ENCODE measurements around the gene GLIS1. TPM values are rescaled to one million over a fixed set of nuclear protein-coding genes. Genes with fewer than 3 reads are reported as not detected.

Gene GLIS1
- total RNA-seq, 2 donors from 2014 or later = not detected

DNA sequence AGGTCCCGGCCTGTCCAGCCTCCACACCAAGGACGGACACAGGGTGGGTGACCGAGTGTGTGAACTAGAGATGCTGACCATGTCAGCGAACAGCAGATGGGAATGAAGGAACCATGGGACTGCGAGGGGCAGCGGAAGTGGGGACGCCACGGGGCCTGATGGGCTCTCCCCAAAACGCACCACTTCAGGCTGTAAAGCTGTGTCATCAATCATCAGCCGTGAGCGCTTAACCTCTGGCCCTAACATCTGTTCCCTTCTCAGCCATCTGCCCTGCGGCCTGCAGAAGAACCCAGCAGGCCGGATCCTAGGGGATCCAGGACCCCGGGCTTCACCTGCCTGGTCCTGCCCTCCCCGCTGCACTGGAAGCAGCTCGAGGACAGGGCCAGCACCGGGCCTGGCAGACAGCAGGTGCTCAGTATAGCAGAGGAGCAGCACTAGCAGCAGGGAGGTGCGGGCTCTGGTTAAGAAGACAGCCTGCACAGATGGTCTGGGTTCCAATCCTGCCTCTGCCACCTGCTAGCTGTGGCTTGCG, 221.1 kb downstream of the GLIS1 start:
- Mint-ChIP-seq H3K4me1 (ENCODE audit: low read depth) (no peaks in the 10 kb centered on the region), H3K36me3 (ENCODE audit: insufficient read depth in 2 of 2) (no peaks in the 10 kb centered on the region), H3K4me3 (no peak overlapping the region), H3K9me3 (no peaks in the 10 kb centered on the region), H3K27me3 (ENCODE audit: low read depth) (no peaks in the 10 kb centered on the region), H3K27ac (no peak overlapping the region)
- no peak for DNase-seq
- no peak for ATAC-seq (replicated peaks in 1 of 2)

- DNase-seq (no peak), ATAC-seq (replicated peaks in 1 of 2) (no peak)
- H3K4me1 Mint-ChIP-seq (ENCODE audit: low read depth) = no peaks in the 10 kb centered on the region
- H3K27ac Mint-ChIP-seq = no peak overlapping the region
- H3K36me3 Mint-ChIP-seq (ENCODE audit: insufficient read depth in 2 of 2) = no peaks in the 10 kb centered on the region
- no peaks in the 10 kb centered on the region for H3K9me3 Mint-ChIP-seq
- H3K4me3 Mint-ChIP-seq = no peak overlapping the region
- no peaks in the 10 kb centered on the region for H3K27me3 Mint-ChIP-seq (ENCODE audit: low read depth)
Measured at GRCh38 chr1:53517109-53517508, 221.9 kb downstream of the GLIS1 start.

DNA sequence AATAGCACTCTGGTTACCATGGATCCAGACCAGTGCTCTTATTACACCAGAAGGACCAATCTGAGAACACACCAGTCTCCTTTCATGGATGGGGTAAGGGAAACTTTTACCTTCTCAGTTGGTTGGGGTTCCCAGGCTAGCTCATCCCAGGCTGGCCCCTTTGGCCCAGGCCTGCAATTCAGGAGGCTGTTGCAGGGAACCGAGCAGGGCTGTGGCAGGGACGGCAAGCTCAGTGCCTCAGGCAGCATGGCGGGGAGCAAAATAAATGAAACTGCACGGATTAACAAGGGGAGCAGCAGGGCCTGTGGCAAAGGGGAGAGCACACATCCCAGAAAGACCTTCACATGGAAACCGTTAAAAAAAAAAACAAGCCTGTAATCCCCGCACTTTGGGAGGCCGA, 222.8 kb downstream of the GLIS1 start:
- H3K27ac Mint-ChIP-seq = no peak overlapping the region
- no peaks in the 10 kb centered on the region for H3K27me3 Mint-ChIP-seq (ENCODE audit: low read depth)
- DNase-seq = no peak

DNA sequence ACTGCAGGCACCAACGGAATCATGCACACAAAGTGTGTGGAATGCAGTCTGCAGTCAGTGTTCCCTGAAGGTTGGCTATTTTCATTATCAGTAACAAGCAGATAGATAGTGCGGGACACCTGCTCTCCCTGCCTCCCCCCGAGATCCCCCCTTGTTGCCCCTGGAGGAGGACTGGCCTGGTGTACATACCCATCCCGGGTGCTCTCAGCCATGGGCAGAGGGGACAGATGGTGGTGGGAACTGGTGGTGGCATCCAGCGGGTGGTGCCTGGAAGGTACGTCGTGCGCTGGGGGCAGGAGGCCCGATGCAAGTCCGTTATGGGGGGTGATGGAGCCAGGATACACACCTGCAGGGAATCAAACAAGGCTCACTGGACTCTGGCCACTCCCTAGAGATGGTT, 224.5 kb downstream of the GLIS1 start:
- ATAC-seq (replicated peaks in 1 of 2) (no peak), DNase-seq (no peak)
- H3K27me3 Mint-ChIP-seq (ENCODE audit: low read depth) = no peaks in the 10 kb centered on the region
- no peak overlapping the region for H3K27ac Mint-ChIP-seq
- H3K9me3 Mint-ChIP-seq = no peaks in the 10 kb centered on the region
- no peak overlapping the region for H3K4me3 Mint-ChIP-seq
- no peaks in the 10 kb centered on the region for H3K4me1 Mint-ChIP-seq (ENCODE audit: low read depth)
- no peaks in the 10 kb centered on the region for H3K36me3 Mint-ChIP-seq (ENCODE audit: insufficient read depth in 2 of 2)

More for the DNA sequence above, 222.8 kb downstream of the GLIS1 start:
- Mint-ChIP-seq H3K9me3 (no peaks in the 10 kb centered on the region), H3K4me1 (ENCODE audit: low read depth) (no peaks in the 10 kb centered on the region), H3K36me3 (ENCODE audit: insufficient read depth in 2 of 2) (no peaks in the 10 kb centered on the region), H3K4me3 (no peak overlapping the region)
- ATAC-seq (replicated peaks in 1 of 2) = no peak

- Mint-ChIP-seq H3K27me3 (ENCODE audit: low read depth) (no peaks in the 10 kb centered on the region), H3K9me3 (no peaks in the 10 kb centered on the region), H3K36me3 (ENCODE audit: insufficient read depth in 2 of 2) (no peaks in the 10 kb centered on the region), H3K4me3 (no peak overlapping the region), H3K27ac (no peak overlapping the region), H3K4me1 (ENCODE audit: low read depth) (no peaks in the 10 kb centered on the region)
- DNase-seq (no peak), ATAC-seq (replicated peaks in 1 of 2) (no peak)
Measured at GRCh38 chr1:53513846-53514245, 225.1 kb downstream of the GLIS1 start.

- no peak overlapping the region for H3K27ac Mint-ChIP-seq
Measured at GRCh38 chr1:53512807-53513755, 225.9 kb downstream of the GLIS1 start.

DNA sequence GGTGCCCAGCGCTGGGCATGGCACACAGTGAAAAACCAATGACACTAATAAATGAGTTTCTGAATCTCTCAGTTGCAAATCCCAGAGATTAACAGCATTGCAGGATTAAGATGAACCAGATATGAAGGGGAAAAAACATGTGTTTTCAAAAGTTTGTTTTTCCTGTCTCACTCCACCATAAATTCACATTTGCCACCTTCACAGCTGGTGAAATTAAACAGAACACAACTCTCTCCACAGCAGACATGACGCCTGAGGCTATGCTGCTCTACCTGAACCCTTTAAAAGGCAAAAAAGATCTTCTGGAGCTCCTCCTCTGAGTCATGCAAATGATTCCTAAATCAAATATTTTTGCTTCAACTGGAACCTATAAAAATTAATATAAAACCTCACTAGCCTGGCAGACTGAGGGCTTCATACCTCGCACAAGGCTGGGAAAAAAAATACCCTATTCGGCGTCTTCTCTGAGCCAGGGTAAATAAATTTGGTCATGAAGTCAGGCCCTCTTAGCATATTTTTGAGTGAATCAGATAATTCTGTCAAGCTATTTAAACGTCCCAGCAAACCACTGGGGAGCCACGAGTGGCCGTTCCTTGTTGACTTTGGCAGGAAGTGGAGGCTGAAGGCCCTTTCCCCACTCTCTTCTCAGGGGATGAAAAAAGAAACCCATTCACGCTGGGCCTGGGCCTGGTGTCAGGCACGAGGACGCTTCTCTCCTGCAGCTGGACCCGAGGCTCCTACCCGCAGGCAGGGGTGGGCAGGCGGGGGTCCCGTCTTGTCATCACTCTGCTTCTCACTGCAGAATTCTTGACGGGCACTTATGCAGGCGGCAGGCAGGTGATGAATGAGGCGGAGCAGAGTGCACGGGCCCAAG, 226.8 kb downstream of the GLIS1 start:
- ATAC-seq (replicated peaks in 1 of 2) = no peak
- DNase-seq = no peak
- Mint-ChIP-seq H3K4me3 (no peak overlapping the region), H3K27ac (no peak overlapping the region), H3K4me1 (ENCODE audit: low read depth) (no peaks in the 10 kb centered on the region), H3K9me3 (no peaks in the 10 kb centered on the region), H3K27me3 (ENCODE audit: low read depth) (no peaks in the 10 kb centered on the region), H3K36me3 (ENCODE audit: insufficient read depth in 2 of 2) (no peaks in the 10 kb centered on the region)

More at GRCh38 chr1:53512807-53513755, 225.9 kb downstream of the GLIS1 start:
- H3K36me3 Mint-ChIP-seq (ENCODE audit: insufficient read depth in 2 of 2) = no peaks in the 10 kb centered on the region
- H3K9me3 Mint-ChIP-seq = no peaks in the 10 kb centered on the region
- DNase-seq (no peak), ATAC-seq (replicated peaks in 1 of 2) (no peak)
- no peaks in the 10 kb centered on the region for H3K4me1 Mint-ChIP-seq (ENCODE audit: low read depth)
- no peaks in the 10 kb centered on the region for H3K27me3 Mint-ChIP-seq (ENCODE audit: low read depth)
- H3K4me3 Mint-ChIP-seq = no peak overlapping the region

DNA sequence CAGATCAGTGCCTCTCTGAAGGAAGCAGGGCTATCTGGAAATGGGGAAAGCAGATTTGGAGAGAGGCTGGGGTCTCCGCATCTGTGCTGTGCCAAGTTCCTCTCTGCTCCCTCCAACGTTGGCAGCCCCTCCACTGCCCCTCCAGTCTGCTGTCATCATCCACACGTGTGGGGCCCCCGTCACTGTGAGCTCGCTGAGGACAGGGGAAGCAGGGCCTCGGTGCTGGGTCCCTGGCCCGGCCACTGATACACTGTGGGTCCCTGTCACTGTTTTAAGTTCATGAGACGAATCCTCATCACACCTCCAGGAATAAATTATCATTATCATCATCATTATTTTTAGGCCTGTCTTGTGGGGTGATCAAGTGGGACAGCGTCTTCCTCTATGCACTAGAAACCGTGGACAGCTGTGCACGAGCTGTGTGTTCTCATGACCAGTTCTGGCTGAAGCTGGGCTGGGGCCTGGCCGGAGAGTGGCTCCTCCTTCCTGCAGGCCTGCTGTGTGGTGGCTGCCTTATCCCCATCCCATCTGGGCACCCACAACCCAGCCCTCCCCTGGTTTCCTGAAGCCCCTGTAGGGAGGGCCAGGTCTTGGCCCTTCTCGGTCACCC, 227.5 kb downstream of the GLIS1 start:
- Mint-ChIP-seq H3K9me3 (no peaks in the 10 kb centered on the region), H3K27ac (no peak overlapping the region), H3K4me1 (ENCODE audit: low read depth) (no peaks in the 10 kb centered on the region), H3K36me3 (ENCODE audit: insufficient read depth in 2 of 2) (no peaks in the 10 kb centered on the region), H3K27me3 (ENCODE audit: low read depth) (no peaks in the 10 kb centered on the region), H3K4me3 (no peak overlapping the region)
- ATAC-seq (replicated peaks in 1 of 2) (no peak), DNase-seq (no peak)

- DNase-seq (no peak), ATAC-seq (replicated peaks in 1 of 2) (no peak)
- Mint-ChIP-seq H3K4me1 (ENCODE audit: low read depth) (no peaks in the 10 kb centered on the region), H3K9me3 (no peaks in the 10 kb centered on the region), H3K27me3 (ENCODE audit: low read depth) (no peaks in the 10 kb centered on the region), H3K27ac (no peak overlapping the region), H3K36me3 (ENCODE audit: insufficient read depth in 2 of 2) (no peaks in the 10 kb centered on the region), H3K4me3 (no peak overlapping the region)
Measured at GRCh38 chr1:53510215-53510614, 228.7 kb downstream of the GLIS1 start.

DNA sequence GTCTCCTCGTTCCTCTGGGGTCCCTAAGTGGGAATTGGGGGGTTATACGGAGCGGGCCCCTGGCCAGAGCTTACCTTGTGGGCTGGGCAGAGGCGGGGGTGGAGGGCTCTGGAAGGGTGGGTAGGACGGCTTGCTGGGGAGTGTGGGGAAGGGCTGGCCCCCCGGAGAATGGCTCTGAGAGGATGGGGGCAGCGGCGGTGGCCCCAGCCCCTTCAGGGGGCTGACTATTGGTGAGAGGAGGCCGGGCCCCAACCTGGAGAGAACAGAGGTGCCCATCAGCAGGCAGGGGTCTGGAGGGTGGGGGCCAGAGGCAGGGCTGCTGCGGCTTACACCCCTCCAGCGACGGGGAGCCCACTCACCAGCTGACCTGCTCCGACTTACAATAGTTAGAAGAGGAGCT, 229.2 kb downstream of the GLIS1 start:
- Mint-ChIP-seq H3K27ac (no peak overlapping the region), H3K4me3 (no peak overlapping the region), H3K27me3 (ENCODE audit: low read depth) (no peaks in the 10 kb centered on the region), H3K4me1 (ENCODE audit: low read depth) (no peaks in the 10 kb centered on the region), H3K36me3 (ENCODE audit: insufficient read depth in 2 of 2) (no peaks in the 10 kb centered on the region), H3K9me3 (no peaks in the 10 kb centered on the region)
- DNase-seq (no peak), ATAC-seq (replicated peaks in 1 of 2) (no peak)

DNA sequence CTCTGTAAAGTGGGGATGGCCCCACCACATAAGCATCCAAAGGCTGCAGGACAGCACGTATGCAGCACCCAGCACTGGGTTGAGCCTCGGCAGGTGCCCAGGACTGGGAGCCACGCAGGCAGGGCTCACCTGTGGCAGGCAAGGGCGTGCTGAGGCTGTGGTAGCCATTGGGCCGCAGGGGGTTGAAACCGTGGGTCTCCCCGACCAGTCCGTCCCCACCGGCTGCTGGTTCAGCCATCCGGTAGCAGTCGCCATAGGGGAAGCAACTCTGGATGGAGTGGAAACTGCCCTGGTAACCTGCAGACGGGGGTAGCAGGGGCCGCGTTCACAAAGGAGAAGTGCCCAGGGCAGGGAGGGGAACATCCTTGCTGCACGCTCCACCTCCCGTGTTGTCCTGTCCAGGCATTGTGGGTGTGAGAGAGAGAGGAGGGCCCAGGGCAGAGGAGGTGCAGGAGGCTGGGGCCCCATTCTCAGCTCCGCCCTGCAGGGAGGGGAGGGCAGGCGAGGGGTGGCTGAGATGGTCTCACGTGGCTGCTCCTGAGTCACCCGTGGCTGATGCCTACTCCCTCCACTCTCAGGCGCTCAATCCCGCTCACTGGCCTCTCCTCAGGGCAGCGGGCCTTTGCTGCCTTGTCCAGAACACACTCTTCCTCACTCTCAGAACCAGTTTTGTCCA, 229.8 kb downstream of the GLIS1 start:
- ATAC-seq (replicated peaks in 1 of 2) (no peak), DNase-seq (no peak)
- Mint-ChIP-seq H3K27me3 (ENCODE audit: low read depth) (no peaks in the 10 kb centered on the region), H3K36me3 (ENCODE audit: insufficient read depth in 2 of 2) (no peaks in the 10 kb centered on the region), H3K27ac (no peak overlapping the region), H3K9me3 (no peaks in the 10 kb centered on the region), H3K4me3 (no peak overlapping the region), H3K4me1 (ENCODE audit: low read depth) (no peaks in the 10 kb centered on the region)

DNA sequence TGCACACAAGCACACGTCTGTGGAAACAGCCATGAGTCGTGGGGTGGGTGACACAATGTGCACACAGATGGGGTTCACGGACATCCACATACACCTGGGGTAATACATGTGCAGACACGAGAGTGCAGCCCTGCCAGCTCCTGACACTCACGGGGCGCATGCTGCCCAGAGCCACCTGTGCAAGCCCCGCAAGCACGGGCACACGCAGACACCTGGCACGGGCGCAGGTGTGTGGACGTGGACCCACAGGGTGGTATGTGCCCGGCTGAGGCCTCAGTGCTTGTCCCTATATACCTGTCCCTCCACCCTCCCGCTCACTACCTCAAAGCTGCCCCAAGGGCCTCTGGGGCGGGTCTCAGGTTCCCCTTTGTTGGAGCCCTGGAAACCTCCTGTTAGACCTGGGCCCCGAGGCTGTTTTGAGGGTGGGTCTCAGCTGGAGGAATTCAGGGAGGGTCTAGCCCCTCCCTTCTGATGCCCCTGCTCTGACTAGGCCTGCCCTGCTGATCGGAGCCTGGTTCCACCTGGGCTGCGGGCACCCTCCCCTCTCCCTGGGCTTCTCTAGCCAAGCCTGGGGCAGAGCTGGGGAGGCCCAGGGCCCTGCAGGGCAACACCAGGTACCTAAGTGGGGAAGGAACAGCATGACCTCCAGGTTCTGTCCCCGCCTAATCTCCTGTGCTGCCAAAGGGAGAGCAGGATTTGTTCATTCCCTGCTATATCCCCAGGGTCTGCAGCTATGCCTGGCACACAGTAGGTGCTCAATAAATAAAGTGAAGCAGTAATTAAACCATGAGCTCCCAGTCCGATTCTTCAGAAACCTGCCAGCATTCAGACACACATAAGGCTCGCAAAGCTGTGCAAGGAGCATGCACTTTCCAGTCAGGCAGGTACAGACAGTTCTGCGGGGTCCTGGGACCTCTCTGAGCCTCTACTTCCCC, 230.6 kb downstream of the GLIS1 start:
- ATAC-seq (replicated peaks in 1 of 2) = no peak
- H3K27me3 Mint-ChIP-seq (ENCODE audit: low read depth) = no peaks in the 10 kb centered on the region
- H3K4me1 Mint-ChIP-seq (ENCODE audit: low read depth) = no peaks in the 10 kb centered on the region
- no peak for DNase-seq
- no peak overlapping the region for H3K27ac Mint-ChIP-seq
- H3K36me3 Mint-ChIP-seq (ENCODE audit: insufficient read depth in 2 of 2) = no peaks in the 10 kb centered on the region
- no peak overlapping the region for H3K4me3 Mint-ChIP-seq
- H3K9me3 Mint-ChIP-seq = no peaks in the 10 kb centered on the region
